Stimulated activated CD4-positive, alpha-beta T cell treated with anti-CD3 and anti-CD28 coated beads, TNF-alpha, amount 100 ng/mL, for 1 hour (primary cell): ENCODE results near the gene LCLAT1.

Experiments
- DNase-seq, 3 donors: peaks; one replicate each; pipeline ENCODE4 v3.0.0-alpha.2; 2020; ENCODE audit warnings: low read depth in 3 of 3, low spot score in 1 of 3

LCLAT1 gene

DNA sequence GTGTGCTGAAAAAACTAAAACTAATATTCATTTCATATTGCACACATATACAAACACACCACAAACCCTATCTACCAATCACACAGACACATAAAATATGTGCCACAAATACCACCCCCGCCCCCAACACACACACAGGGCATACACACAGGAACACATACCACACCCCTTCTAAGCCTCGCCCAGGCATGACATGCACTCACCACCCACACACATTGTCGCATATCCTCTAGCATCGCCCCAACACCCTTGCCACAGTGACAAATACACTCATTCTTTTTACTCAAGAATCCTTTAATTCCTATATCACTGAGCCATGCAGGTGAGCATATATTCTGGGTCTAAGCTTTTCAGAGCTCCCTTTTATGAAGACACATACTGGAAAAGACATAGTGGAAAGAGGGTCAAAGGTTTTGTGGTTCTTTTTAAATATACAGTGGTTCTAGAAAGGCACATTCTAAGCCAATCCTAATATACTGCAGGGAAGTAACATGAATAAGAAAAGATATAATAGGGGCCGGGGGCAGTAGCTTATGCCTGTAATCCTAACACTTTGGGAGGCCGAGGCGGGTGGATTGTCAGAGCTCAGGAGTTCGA, 24.5 kb upstream of the LCLAT1 start:
- peak; percentile 30 to 59 (median 47) for DNase-seq

GRCh38 chr2:30424231-30424630, 22.8 kb upstream of the LCLAT1 start:
- no peak for DNase-seq

DNA sequence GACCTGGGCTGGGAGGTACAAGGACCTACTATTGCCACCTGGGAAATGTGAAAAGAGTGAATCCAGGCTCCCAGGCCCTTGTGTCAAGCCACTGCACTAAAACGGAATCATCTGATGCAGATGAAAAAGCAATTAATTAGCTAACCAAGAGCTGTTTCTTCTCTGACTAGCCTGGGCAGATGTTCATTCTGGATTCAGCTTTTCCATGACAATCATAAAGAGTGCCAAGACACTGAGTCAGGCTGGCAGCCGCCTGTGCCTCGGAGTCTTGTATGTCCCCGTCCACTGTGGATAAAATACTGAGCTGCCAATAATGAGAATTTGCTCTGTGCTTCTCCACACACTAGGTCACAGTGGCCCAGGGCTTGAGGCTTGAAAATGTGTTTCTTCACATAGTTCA, 21.7 kb upstream of the LCLAT1 start:
- no peak for DNase-seq

DNA sequence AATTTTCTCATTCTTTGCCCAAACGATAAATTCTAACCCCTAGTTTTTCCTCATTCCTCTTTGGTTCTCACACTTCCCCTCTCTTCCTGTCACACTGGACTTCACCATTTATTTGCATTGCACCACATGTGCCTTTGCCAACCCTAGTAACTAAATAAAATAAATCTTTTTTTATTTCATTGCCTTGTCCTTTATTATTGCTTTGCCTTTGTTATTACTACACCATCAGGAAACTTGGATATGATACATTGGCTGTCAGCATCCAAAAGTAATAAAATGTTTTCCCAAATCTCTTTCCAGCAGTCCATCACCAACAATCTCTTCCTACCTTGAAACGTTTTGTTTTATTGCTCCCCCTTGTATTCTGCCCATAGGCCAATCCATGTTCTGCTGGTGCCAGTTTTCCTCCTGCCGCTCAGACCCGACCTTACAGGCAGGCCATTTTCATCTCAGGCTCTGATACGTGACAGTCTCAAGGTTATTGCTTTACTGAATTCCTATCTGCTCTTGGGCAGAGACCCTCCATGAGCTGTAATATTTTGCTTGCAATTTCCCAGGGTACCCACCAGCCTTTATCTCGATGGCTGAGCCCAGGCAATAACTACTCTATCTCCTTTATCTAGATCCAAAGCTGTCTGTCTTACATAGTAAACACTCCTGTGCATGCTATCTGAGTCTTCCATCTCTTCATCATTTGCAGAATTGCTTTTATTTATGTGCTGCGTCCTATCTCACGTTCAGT, 19.3 kb upstream of the LCLAT1 start:
- no peak for DNase-seq

DNA sequence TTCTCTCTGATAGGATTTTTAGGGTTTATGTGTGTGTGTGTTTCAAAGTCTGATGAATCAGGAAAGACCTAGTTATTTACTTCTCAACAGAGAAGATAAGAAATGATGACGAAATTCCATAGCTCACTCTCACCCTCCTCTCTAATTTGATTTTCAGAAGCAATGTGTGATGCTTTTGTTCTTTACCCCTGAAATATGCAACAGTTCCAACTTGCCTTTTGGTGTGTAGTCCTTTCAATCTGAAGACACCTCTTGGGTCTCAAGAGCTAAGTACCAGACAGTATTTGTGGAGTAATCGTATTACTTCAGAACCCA, 18.7 kb upstream of the LCLAT1 start:
- DNase-seq: no peak

- DNase-seq: no peak
These were observed 18.1 kb upstream of the LCLAT1 start for GRCh38 chr2:30428827-30429461.

DNA sequence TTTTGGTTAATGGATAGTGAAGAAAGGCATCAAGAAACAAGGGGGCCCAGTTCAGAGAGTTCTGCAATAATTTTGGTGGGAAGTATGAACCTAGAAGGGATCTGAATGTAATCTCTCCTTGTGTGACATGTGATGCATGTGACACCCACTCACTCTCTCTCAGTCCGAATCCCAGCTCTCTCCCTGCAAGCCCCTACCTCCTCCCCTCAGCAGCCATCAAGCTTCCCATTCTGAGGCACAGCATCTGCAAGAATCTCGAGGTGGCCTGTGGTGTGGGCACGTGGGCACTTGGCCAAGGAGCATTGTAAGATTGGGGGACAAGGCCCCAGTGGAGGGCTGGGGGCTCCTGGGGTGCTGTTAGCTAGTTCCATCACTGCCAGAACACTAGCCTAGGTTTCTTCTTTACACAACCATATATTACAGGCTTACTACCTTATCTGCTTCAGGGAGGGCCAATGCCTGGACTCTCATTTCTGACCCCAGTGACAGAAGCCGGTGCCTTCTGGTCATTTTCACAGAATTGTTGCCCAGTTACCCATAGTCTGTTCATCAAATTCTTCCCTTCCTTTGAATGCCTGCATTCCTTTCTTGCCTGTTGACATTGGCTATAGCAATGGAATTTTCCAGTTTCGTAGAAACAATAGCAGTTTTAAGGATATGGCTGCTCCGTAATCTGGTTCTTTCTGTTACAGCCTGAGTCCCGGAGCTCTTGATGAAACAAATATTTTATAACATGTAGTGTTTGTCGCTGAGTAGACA, 13.3 kb upstream of the LCLAT1 start:
- DNase-seq: no peak

- no peak for DNase-seq
These were observed 12.3 kb upstream of the LCLAT1 start for GRCh38 chr2:30434708-30435107.

DNA sequence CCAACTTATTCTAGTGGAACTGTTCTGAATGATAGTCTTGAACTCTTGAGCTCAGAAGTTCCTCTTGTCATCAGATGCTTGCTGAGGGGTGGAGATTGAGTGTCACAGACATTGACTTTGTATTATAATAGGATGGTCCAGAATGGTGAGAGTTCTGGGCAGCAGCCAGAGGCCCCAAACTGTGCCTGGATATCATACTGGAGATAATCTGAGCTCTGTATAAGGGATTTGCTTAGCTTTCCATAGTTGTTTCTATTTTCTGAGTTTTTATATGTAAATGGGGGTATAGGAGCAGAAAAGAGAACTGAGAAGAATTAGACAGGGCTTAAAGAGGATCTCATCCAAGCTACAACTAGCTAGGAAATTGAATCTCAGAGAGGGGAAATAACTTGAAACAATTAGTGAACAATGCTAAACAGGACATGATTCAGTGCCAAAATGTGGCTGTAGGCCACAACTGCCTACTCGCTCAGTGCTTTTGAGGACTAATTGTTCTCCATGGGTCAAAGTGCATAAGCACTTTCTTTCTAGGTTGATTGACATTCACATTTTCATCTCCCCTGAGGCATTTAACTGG, 10.1 kb upstream of the LCLAT1 start:
- DNase-seq: no peak

- DNase-seq: no peak
These were observed 9.1 kb upstream of the LCLAT1 start for GRCh38 chr2:30437809-30438548.

DNA sequence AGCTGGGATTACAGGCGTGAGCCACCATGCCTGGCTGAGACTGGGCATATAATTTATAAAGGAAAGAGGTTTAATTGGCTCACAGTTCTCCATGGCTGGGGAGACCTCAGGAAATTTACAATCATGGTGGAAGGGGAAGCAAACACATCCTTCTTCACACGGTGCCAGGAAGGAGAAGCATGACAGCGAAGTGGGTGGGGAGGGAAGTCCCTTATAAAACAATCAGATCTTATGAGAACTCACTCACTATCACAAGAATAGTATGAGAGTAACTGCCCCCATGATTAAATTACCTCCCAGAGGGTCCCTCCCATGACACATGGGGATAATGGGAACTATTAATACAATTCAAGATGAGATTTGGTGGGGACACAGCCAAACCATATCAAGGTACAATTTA, 7.8 kb upstream of the LCLAT1 start:
- DNase-seq: no peak

- DNase-seq: no peak
These were observed 7.2 kb upstream of the LCLAT1 start for GRCh38 chr2:30439879-30440278.

DNA sequence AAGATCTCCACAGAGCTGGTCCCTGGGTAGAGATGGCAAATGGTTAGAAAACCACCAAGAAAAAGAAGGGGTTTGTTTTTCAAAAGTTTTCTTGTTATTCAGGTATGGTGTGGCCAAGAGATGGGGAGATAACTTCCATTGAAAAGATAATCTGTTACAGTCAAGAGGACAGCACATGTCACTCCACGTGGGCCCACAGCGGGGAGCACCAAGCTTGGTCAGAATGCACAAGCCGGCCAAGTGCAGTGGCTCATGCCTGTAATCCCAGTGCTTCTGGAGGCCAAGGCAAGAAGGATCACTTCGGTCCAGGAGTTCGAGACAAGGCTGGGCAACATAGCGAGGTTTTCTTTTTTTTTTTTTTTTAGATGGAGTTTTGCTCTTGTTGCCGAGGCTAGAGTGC, 6.0 kb upstream of the LCLAT1 start:
- no peak for DNase-seq

GRCh38 chr2:30443081-30443480, 4.0 kb upstream of the LCLAT1 start:
- no peak for DNase-seq

DNA sequence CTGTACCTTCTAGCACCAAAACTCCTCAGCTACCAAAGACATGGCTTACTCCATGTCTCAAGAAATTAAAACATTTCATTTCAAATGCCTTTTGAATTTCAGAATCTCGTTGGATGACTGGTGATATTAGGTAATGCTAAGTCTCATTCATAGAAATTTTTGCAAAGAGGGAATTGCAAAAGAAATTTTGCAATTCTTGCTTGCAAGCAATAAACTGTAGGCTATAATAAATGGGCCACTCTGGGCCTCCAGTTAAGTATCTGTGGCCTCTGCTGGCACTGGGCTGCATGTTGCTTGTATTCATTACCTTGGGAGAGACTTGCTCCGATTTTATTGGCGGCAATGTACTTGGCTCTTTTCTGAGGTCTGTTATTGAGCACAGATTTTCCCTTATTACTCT, 2.8 kb upstream of the LCLAT1 start:
- DNase-seq: no peak

DNA sequence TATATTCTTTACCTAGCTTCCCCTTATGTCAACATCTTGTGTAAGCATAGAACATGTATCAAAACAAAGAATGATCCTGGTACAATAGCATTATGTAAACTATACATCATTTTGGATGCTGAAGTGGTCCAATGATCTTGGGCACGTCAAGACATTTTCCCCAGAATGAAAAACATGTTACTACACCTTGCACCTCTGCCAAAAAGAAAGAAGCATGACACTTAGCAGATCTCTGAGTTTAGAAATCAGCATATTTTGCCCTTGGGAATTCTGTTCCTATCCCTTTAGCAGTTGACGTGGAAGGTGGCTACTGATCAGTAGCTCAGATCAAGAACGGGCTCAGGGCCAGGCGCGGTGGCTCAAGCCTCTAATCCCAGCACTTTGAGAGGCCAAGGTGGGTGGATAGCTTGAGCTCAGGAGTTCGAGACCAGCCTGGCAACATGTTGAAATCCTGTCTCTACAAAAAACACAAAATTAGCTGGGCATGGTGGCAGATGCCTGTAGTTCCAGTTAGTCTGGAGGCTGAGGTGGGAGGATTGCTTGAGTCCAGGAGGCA, 1.7 kb upstream of the LCLAT1 start:
- no peak for DNase-seq

GRCh38 chr2:30446602-30447148, 371 bp upstream of the LCLAT1 start:
- no peak for DNase-seq

- DNase-seq: no peak
These were observed 1.3 kb downstream of the LCLAT1 start for GRCh38 chr2:30448308-30448707.

- DNase-seq: no peak
These were observed 1.8 kb downstream of the LCLAT1 start for GRCh38 chr2:30448866-30449265.

- no peak for DNase-seq
These were observed 3.0 kb downstream of the LCLAT1 start for GRCh38 chr2:30450025-30450424.
